OCI-LY7 (cell line): ENCODE data around the gene CUEDC1.

ENCODE experiments used
- CTCF ChIP-seq: fragments of 200-600 bp; sonication (generic); conservative IDR thresholded peaks from 2 replicates; pipeline ENCODE4 v1.5.1; 2014; ENCODE audit warnings: mild to moderate bottlenecking, antibody characterized with exemption, low read length, moderate library complexity, mixed read lengths
- EZH2phosphoT487 ChIP-seq: fragments of 200-600 bp; sonication (generic); IDR thresholded peaks from 2 replicates; pipeline ENCODE4 v1.6.1; 2018; ENCODE audit warnings: low read depth, borderline replicate concordance, mild to moderate bottlenecking, mixed run types, antibody characterized with exemption, low read length, moderate library complexity, mixed read lengths

GRCh38 chr17:57987581-57988300, 32.5 kb upstream of the CUEDC1 start, which contains the start of gene VEZF1:
- TF ChIP-seq CTCF = no peak
- TF ChIP-seq EZH2phosphoT487 = no peak
